Fibroblast of skin of back (primary cell): ENCODE data around the gene RAB10.

Experiments
- DNase-seq: peaks from one replicate; pipeline ENCODE4 v3.0.0-alpha.2; 2013

RAB10 gene

GRCh38 chr2:26182887-26183630 is 149.2 kb downstream of the RAB10 start:
- DNase-seq = no peak

- no peak for DNase-seq
Observed at GRCh38 chr2:26184121-26184520, 150.2 kb downstream of the RAB10 start.

GRCh38 chr2:26184555-26185303 is 150.8 kb downstream of the RAB10 start:
- DNase-seq = peak; percentile 85

- no peak for DNase-seq
Observed at GRCh38 chr2:26185304-26185928, 151.5 kb downstream of the RAB10 start.

- DNase-seq = no peak
Observed at GRCh38 chr2:26185954-26186770, 152.3 kb downstream of the RAB10 start.
